Measurements from ENCODE around the gene GPR63. TPM values are rescaled to one million over a fixed set of nuclear protein-coding genes. Genes with fewer than 3 reads are reported as not detected.

GPR63 gene
- total and polyA plus RNA-seq, 12 donors, result 0.06 to 2.5 (median 0.78) TPM

GRCh38 chr6:96809119-96809518, 28.2 kb downstream of the GPR63 start:
- DNase-seq (no peak), ATAC-seq (no peak)
- Histone ChIP-seq H3K27me3 (no peaks in the 10 kb centered on the region), H3K4me3 (no peak overlapping the region), H3K27ac (no peak overlapping the region), H3K4me1 (no peaks in the 10 kb centered on the region), H3K36me3 (no peaks in the 10 kb centered on the region), H3K9me3 (no peaks in the 10 kb centered on the region)
- intact Hi-C loops (cut with DNase I), result no loop called here
- no peak for TF ChIP-seq CTCF (IDR thresholded peaks at IDR 0.05)

GRCh38 chr6:96803106-96803481, 34.2 kb downstream of the GPR63 start:
- Histone ChIP-seq H3K36me3 (no peaks in the 10 kb centered on the region), H3K27ac (no peak overlapping the region), H3K4me1 (no peaks in the 10 kb centered on the region), H3K27me3 (no peaks in the 10 kb centered on the region), H3K9me3 (no peaks in the 10 kb centered on the region), H3K4me3 (no peak overlapping the region)
- ATAC-seq (no peak), DNase-seq (no peak)
- no peak for TF ChIP-seq CTCF (IDR thresholded peaks at IDR 0.05)
- intact Hi-C loops (cut with DNase I), result no loop called here

DNA sequence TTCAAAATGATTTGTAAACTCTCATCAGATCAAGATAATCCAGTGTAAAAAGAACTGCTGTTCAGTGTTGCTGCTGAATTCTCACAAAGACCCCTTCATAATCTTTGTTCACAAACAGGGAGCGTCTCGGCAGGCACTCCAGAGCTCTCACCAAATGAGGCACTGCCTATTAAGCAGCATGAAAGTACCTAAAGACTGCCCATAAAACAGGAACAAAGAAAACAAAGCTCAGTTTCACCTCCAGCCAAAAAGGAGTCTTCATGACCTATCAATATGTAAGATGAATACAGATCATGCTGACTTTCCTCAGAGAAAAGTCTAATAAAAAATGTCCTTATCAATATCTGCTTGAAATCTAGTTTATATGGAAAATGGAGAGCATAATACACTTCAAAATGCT, 41.8 kb downstream of the GPR63 start:
- DNase-seq (no peak), ATAC-seq (no peak)
- no peak for TF ChIP-seq CTCF (IDR thresholded peaks at IDR 0.05)
- H3K9me3 ChIP-seq, result no peaks in the 10 kb centered on the region
- H3K27me3 ChIP-seq, result no peaks in the 10 kb centered on the region
- intact Hi-C loops (cut with DNase I), result no loop called here
- WGBS, 2 donors, result 82 to 86% methylated on average over 2 of the region's 2 CpGs
- no peak overlapping the region for H3K4me3 ChIP-seq
- H3K4me1 ChIP-seq, result no peaks in the 10 kb centered on the region
- no peaks in the 10 kb centered on the region for H3K36me3 ChIP-seq
- no peak overlapping the region for H3K27ac ChIP-seq

GRCh38 chr6:96794980-96795379, 42.3 kb downstream of the GPR63 start:
- Histone ChIP-seq H3K27ac (no peak overlapping the region), H3K4me3 (no peak overlapping the region), H3K9me3 (no peaks in the 10 kb centered on the region), H3K27me3 (no peaks in the 10 kb centered on the region), H3K4me1 (no peaks in the 10 kb centered on the region), H3K36me3 (no peaks in the 10 kb centered on the region)
- 76 to 80% methylated on average over 1 of the region's 1 CpG for WGBS, 2 donors
- DNase-seq (no peak), ATAC-seq (no peak)
- no peak for TF ChIP-seq CTCF (IDR thresholded peaks at IDR 0.05)
- intact Hi-C loops (cut with DNase I), result no loop called here

Measured in heart right ventricle (tissue), 16 donors.